ENCODE data around the gene TYR.

DNA sequence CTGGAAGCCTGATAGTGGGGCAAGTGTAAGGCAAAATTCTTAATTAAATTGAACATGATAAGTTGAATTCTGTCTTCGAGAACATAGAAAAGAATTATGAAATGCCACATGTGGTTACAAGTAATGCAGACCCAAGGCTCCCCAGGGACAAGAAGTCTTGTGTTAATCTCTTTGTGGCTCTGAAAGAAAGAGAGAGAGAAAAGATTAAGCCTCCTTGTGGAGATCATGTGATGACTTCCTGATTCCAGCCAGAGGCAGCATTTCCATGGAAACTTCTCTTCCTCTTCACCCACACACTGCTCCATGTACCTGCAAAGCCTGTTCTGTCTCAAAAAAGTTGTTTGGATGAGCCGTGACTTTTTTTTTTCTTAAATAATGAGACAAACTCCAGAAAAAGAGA is 1.9 kb upstream of the TYR start:
- no peak for TF ChIP-seq SUZ12 (IDR thresholded peaks at IDR 0.05; ENCODE audit: extremely low read depth, insufficient read depth, insufficient read length)
- no peak for TF ChIP-seq YY1 (IDR thresholded peaks at IDR 0.05; ENCODE audit: insufficient read depth, insufficient read length)

All from NT2/D1 (cell line).